Measurements from ENCODE around the gene OCRL.

OCRL gene

GRCh38 chrX:129540068-129540653 lies at the start of gene OCRL:
TSS of gene OCRL (plus strand) at chrX:129540259. CDS start at chrX:129540440, 181 bp downstream.
- peak; percentile 51 for DNase-seq (ENCODE audit: low spot score)

- DNase-seq (ENCODE audit: low spot score) = no peak
Measured at GRCh38 chrX:129490330-129490729, 49.7 kb upstream of the OCRL start.

- DNase-seq (ENCODE audit: low spot score) = no peak
Measured at GRCh38 chrX:129493643-129494042, 46.4 kb upstream of the OCRL start.

- DNase-seq (ENCODE audit: low spot score) = no peak
Measured at GRCh38 chrX:129494887-129495286, 45.2 kb upstream of the OCRL start.

GRCh38 chrX:129495900-129496299 lies 44.2 kb upstream of the OCRL start:
- no peak for DNase-seq (ENCODE audit: low spot score)

GRCh38 chrX:129496625-129497024 lies 43.4 kb upstream of the OCRL start:
- no peak for DNase-seq (ENCODE audit: low spot score)

GRCh38 chrX:129497146-129497843 lies 42.8 kb upstream of the OCRL start:
- no peak for DNase-seq (ENCODE audit: low spot score)

GRCh38 chrX:129510331-129510730 lies 29.7 kb upstream of the OCRL start:
- DNase-seq (ENCODE audit: low spot score) = no peak

- no peak for DNase-seq (ENCODE audit: low spot score)
Measured at GRCh38 chrX:129511689-129512088, 28.4 kb upstream of the OCRL start.

GRCh38 chrX:129512409-129512808 lies 27.6 kb upstream of the OCRL start:
- no peak for DNase-seq (ENCODE audit: low spot score)

GRCh38 chrX:129516402-129516801 lies 23.7 kb upstream of the OCRL start:
- no peak for DNase-seq (ENCODE audit: low spot score)

GRCh38 chrX:129520151-129520550 lies 19.9 kb upstream of the OCRL start:
- DNase-seq (ENCODE audit: low spot score) = no peak

GRCh38 chrX:129522184-129523078 lies 17.6 kb upstream of the OCRL start:
- peak; percentile 46 for DNase-seq (ENCODE audit: low spot score)

GRCh38 chrX:129523079-129523911 lies 16.8 kb upstream of the OCRL start, which contains the start of gene SMARCA1:
TSS of gene SMARCA1 (minus strand) at chrX:129523490. CDS start at chrX:129523370, 120 bp downstream.
- DNase-seq (ENCODE audit: low spot score) = peak; percentile 29

- no peak for DNase-seq (ENCODE audit: low spot score)
Measured at GRCh38 chrX:129524250-129524850, 15.7 kb upstream of the OCRL start.

- DNase-seq (ENCODE audit: low spot score) = no peak
Measured at GRCh38 chrX:129525162-129525561, 14.9 kb upstream of the OCRL start.

GRCh38 chrX:129525896-129526295 lies 14.2 kb upstream of the OCRL start:
- no peak for DNase-seq (ENCODE audit: low spot score)

GRCh38 chrX:129529685-129530281 lies 10.3 kb upstream of the OCRL start:
- no peak for DNase-seq (ENCODE audit: low spot score)

GRCh38 chrX:129530410-129530809 lies 9.6 kb upstream of the OCRL start:
- DNase-seq (ENCODE audit: low spot score) = no peak

GRCh38 chrX:129531132-129531531 lies 8.9 kb upstream of the OCRL start:
- no peak for DNase-seq (ENCODE audit: low spot score)

Measured in globus pallidus (tissue), 1 donor.